Keratinocyte (primary cell): ENCODE measurements around the gene LRRC52.

Experiments
- CTCF ChIP-seq, 3 experiments: IDR thresholded peaks in 1 of 3; conservative IDR thresholded peaks in 1 of 3; optimal IDR thresholded peaks in 1 of 3; 2 replicates in 2 of 3; 3 replicates in 1 of 3; pipeline versions ENCODE3 to v1.5.1; 2011; ENCODE audit warnings: low read length in 3 of 3, mild to moderate bottlenecking in 3 of 3, moderate library complexity in 2 of 3, control low read depth in 1 of 3, inconsistent platforms in 1 of 3; ENCODE audit not compliant: insufficient read depth in 2 of 3; ENCODE audit errors: extremely low read depth in 1 of 3
- EZH2 ChIP-seq: IDR thresholded peaks from one replicate; pipeline ENCODE4 v1.6.1; 2012; ENCODE audit warnings: inconsistent platforms, mild to moderate bottlenecking, low read length, moderate library complexity

- TF ChIP-seq CTCF (optimal IDR thresholded peaks at IDR 0.05 in 1 of 3, IDR thresholded peaks at IDR 0.05 in 1 of 3, conservative IDR thresholded peaks at IDR 0.05 in 1 of 3; ENCODE audit: extremely low read depth in 1 of 3, insufficient read depth in 2 of 3, low read length in 3 of 3) (no peak), EZH2 (no peak)
Observed at GRCh38 chr1:165560883-165561656, 17.3 kb downstream of the LRRC52 start.
